GM21576 (cell line): ENCODE results near the gene ENG.
"Not testable (repeated sequence)": the region's sequence is repeated elsewhere in the genome, so short reads cannot be mapped to it uniquely, and the experiment has no call there.

Experiments
- ATAC-seq: cut with Tn5 transposase; IDR thresholded peaks from one replicate; pipeline ENCODE4 v1.9.1; 2021; ENCODE audit warnings: mild to moderate bottlenecking, moderate library complexity; ENCODE audit not compliant: unreplicated experiment

ENG gene

DNA sequence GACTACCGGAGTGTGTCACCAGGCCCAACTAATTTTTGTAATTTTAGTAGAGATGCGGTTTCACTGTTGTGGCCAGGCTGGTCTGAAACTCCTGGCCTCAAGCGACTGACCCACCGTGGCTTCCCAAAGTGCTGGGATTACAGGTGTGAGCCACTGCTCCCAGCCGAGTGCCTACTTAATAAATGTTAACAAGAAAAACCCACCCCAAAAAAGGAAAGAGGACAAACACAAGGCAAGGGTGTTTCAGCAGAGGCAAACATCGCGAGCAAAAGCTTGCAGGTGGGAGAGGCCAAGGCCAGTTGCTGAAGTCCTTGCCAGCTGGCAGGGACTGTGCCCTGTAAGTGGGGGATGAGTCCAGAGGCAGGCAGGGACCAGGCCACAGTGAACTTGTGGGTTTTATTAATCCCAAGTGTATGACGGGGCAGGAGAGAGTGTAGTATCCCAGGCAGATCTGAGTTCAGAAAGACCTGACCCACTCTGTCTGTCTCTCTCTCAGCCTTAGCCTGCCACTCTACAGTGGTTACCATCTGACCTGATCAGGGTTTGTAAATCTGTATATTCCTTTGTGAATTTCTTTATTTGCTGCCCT lies 58.1 kb downstream of the ENG start:
- ATAC-seq: no peak

DNA sequence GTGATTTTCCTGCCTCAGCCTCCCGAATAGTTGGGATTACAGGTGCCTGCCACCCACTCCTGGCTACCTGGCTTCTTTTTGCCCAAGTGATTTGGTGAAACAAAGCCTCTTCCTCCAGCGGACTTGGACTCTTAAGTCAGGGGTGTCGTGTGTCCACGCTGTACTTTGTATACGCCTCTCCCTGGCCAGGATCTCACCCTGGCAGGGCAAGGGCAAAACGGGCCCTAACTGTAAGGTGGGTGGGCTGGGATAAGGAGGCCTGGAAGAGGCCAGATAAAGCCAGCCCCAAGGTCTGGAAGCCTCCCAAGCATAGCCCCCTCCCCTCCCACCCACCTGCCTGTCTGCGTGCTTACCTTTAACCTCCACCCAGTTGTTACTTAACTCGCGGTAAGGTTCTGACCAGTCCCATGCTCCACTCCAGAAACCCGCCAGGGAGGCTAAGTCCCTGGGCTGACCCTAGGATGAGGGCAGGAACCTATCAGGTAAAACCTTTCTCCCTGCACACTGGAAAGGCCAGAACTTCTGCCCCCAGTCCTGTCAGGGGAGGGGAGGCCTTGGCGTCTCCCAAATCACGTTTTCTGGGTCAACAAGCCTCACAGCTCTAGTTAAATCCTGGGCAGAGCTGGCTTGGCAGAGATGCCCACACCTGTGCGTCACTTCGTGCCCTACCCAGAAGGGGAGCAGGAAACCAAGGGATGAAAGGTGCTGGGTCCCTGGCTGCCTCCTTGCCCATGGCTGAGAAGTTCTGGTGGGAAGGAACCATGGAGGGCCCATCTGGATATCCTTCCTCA lies 60.3 kb downstream of the ENG start:
- no peak for ATAC-seq

DNA sequence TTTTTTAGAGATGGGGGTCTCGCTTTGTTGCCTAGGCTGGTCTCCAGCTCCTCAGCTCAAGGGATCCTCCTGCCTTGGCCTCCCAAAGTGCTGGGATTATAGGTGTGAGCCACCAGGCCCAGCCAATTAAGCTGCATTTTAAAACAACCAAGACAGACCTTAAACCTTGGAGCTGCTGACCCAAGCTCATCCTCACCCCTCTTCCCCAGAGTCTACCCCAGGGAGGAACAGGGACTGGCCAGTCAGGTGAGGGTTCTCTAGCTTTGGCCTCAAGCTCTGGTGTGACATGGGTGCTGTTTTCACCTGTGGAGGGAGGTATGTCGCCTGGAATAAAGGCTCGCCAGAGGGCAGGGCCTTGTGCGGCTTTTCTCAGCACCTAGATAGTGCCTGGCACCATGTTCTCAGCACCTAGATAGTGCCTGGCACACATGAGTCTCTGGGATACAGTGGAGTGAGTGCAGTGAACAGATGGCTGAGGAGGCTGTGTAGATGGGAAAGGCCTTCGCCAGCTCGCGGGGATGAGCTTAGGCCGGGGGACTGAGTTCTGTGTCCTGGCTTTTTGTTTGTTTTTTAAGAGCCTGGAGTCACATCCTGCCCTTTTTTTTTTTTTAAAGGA lies 61.3 kb downstream of the ENG start:
- ATAC-seq: no peak

DNA sequence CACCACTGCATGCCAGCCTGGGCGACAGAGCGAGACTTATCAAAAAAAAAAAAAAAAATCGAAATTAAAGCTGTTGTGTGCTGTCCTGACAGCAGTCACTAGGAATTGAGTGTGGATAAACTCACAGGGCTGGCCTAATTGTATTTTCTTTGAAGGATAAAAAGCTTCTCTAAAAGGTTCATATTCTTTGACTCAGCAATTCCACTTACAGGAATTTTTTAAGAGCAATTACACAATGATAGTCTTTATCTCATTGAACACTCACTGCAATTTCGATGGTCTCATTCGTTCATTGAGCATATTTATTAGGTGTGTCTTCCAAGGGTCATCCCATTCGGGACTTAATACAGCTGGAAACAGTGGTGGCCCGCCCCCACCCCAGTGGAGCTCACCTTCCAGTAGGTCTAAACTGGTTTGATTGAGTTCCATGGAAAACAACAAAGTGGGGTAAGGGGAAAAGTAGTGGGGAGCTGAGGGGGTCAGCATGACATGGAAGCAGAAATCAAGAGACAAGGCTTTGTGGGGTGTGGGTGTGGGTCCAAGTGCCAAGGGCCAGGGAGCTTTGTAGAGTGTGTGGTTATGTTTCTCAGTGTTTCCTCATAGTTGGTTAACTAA lies 61.9 kb downstream of the ENG start:
- no peak for ATAC-seq

DNA sequence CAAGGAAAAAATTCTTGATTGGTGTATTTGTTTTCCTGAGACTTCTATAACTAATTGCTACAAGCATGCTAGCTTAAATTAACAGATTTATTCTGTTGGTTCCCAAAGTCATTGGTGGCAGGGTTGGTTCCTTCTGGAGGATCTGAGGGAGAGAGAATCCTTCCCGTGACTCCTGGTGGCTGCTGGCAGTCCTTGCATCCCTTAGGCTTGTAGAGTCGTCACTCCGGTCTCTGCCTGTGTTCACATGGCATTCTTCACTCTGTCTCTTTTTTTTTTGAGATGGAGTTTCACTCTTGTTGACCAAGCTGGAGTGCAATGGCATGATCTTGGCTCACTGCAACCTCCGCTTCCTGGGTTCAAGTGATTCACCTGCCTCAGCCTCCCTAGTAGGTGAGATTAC lies 63.4 kb downstream of the ENG start:
- no peak for ATAC-seq

DNA sequence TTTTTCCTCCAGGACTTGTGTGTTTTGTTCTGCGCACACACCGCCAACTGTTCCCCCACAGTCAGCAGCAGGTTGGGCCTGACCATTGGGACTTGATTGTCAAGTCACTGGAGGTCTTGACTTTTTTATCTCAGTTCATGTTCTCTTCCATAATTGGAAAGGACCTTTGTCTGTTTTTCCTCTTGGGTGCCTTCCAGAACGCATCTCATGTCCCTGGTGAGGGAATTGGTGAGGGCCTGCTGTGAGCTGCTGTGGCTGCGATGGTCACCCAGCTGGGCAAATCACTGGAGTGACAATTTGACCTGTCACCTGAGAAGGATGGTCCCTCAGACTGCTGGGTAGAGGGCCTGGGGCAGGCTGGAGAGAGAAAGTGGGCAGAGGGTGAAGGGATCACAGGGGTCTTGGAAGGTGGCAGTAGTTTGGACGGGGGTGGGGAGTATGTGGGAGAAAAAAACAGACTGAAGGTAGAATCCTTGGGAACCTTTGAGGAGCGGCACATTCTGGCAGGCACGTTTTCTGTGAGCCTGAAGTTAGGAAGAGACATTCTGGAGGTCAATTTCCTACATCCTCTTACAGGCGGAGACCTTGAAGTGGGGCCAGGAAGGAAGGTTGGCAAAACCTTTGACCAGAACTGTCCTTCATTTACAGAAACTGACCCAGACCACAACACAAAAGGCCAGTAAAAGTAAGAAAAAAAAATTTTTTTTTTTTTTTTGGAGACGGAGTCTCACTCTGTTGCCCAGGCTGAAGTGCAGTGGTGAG lies 64.2 kb downstream of the ENG start:
- ATAC-seq: no peak

DNA sequence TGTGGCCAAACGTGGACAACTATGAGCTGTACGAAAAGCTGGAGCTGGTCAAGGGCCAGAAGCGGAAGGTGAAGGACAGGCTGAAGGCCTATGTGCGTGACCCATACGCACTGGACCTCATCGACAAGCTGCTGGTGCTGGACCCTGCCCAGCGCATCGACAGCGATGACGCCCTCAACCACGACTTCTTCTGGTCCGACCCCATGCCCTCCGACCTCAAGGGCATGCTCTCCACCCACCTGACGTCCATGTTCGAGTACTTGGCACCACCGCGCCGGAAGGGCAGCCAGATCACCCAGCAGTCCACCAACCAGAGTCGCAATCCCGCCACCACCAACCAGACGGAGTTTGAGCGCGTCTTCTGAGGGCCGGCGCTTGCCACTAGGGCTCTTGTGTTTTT lies 65.3 kb downstream of the ENG start:
- no peak for ATAC-seq

DNA sequence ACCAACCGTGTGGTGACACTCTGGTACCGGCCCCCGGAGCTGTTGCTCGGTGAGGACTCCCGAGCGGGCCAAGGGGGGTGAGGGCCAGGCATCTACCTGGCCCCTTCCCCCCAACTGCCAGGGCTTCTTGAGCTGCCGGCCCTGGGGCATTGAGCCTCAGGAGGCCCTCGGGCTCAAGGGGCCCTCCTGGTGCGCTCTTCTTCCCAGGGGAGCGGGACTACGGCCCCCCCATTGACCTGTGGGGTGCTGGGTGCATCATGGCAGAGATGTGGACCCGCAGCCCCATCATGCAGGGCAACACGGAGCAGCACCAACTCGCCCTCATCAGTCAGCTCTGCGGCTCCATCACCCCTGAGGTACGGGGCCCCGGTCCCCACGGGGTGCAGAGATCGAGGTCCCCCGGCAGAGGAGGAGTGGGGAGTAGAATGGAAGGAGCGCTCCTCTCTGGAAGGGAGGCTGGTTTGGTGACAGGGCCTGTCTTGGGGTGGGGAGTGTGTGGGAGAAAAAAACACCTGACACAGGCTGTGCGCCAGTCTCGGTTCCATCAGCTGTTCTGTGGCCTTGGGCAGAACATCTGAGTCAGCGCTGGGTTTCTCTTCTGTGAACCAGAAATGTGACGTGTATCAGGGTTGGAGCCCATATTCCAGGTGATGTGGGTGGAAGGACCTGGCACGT lies 66.0 kb downstream of the ENG start:
- no peak for ATAC-seq

DNA sequence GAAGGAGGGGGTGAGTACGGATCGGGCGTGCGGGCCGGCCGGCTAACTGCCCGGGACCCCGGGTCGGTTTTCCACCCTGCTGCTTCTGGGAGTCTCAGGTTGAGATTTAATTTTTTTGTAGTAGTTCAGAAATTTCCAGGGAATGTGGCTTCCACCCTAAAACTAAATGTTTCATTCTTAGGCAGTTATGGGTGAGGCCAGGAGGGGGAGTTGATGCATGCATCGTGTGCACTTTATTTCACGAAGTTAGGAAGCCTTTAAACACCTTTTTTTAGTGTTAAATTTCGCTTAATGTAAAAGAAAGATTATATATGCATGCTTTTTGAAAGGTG lies 67.7 kb downstream of the ENG start:
- no peak for ATAC-seq

DNA sequence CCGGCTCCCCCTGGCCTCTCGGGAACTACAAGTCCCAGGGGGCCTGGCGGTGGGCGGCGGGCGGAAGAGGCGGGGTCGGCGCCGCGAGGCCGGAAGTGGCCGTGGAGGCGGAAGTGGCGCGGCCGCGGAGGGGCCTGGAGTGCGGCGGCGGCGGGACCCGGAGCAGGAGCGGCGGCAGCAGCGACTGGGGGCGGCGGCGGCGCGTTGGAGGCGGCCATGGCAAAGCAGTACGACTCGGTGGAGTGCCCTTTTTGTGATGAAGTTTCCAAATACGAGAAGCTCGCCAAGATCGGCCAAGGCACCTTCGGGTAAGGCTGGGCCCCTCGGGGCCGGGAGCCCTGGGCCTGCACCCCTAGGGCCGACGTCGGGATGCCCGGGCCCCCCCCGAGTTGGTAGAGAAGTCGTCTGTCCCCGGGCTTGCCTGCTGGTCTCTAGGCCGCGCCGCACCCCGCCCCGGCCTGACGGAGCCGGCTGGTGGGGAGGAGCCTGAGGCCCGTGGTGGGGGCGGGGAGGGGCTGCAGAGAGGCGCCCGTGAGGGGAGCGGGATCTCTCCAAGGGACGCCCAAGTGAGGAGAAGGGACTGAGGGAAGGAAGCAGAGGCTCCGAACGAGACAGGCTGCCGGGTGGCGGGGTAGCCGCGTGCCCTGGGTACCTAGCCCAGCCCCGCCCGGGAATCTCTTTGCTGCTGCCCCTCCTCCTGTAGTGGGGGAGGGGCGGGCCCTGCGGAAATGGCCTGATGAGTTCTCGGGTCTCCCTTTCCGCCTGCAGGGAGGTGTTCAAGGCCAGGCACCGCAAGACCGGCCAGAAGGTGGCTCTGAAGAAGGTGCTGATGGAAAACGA lies 68.3 kb downstream of the ENG start, which contains the start of gene CDK9:
Gene CDK9, plus strand, starts transcription at position 102 of the 840 bp plus-strand sequence. Its CDS starts 115 bp downstream, at position 217.
- ATAC-seq: peak; percentile 44

DNA sequence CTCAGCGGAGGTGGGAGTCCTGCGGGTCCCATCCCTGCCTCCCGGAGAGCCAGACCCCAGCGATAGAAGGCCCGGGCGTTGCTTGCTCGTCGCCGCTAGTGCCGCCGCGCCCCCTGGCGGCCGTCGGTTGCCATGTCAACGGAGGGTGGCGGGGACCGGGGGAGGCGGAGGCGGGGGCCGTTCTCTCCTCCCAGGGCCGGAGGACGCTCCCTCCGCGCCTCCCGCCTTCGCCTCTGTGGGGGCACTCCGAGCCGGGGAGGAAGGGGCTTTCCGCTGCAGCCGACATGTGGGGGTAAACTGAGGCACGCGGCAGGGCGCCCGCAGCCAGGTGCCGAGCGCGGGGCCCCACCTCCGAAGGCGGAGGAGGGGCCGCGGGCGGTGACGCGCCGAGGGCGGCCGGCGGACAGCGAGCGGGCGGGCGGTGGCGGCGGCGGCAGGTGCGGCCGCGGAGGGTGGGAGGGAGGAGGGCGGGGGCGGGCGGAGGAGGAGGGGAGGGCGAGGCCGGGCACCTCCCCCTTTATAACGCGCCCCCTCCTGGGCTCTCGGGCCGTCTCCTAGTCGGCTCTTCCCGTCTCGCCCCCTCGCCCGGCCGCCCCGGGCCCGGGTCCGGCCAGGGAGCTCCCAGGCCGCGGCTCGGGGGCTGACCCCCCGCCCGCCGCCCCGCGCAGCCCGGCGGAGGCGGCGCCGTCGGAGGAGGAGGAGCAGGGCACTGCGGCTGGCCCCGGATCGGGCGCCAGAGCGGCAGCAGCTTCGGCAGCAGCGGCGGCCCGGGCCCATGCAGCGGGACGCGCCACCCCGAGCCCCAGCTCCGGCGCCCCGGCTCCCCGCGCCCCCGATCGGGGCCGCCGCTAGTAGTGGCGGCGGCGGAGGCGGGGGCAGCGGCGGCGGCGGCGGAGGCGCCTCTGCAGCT lies 69.2 kb downstream of the ENG start:
- peak; percentile 40 for ATAC-seq

DNA sequence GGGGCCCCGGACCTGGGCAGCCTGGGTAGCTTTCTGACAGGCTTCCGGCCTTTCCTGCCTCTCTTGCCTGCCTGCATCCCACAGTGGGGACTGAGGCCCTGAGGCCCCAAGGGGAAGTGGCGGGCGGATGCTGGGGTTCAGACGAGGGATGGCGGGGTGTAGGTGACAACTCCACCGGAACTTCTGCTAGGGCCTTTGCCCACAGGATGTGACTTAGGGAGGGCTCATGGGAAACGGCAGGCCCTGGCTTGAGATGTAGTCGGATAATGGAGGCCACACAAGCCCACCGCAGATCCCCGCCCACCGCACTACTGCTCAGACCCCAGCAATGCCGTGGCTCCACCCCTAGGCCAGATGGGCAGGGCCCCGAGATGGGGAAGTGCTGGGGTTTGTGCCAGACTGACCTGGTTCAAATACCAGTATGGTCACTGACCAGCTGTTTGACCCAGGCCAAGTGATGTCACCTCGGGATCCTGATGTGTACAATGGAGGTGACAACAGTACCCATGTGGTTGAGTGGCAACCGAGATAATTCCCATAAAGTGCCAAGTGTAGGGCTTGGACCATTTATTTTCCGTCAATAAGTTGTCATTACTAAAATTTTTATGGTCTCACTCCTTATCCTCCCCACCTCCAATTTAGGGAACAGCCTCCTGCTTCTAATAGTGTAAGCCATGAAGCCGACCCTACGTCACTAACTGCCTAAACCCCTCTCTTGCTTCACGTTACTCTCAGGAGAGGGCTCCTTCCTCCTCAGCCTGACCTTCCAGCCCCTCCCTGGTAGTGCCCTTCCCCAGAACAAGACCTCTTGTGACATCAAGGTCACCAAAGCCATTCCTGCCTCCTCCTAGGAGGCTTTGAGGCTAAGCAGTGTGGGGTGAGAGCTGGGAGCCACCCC lies 71.1 kb downstream of the ENG start:
- no peak for ATAC-seq

DNA sequence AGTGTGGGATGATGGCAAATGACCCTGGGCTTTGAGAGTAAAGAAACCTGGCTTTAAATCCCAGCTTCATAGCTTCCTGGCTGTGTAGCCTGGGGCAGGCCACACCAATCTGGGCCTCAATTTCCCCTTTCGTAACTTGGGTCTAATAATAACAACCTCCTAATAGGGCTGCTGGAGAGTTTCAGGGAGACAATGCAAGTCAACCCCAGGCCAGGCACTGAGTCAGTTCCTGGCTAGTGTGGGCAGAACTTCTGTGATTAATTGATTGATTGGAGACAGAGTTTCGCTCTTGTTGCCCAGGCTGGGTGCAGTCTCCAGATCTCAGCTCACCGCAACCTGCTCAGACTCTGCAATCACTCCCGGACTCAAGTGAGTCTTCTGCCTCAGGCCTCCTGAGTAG lies 72.7 kb downstream of the ENG start:
- ATAC-seq: no peak

DNA sequence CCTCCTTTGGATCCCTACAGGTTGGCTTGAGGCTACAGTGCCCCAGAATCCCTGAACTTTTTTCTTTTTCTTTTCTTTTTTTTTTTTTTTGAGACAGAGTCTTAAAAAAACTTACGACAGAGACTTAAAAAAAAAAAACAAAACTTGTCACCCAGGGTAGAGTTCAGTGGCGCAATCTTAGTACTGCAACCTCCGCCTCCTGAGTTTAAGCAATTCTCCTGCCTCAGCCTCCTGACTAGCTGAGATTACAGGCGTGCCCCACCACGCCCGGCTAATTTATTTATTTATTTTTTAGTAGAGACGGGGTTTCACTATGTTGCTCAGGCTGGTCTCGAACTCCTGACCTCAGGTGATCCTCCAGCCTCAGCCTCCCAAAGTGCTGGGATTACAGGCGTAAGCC lies 73.5 kb downstream of the ENG start:
- not testable (repeated sequence) for ATAC-seq

DNA sequence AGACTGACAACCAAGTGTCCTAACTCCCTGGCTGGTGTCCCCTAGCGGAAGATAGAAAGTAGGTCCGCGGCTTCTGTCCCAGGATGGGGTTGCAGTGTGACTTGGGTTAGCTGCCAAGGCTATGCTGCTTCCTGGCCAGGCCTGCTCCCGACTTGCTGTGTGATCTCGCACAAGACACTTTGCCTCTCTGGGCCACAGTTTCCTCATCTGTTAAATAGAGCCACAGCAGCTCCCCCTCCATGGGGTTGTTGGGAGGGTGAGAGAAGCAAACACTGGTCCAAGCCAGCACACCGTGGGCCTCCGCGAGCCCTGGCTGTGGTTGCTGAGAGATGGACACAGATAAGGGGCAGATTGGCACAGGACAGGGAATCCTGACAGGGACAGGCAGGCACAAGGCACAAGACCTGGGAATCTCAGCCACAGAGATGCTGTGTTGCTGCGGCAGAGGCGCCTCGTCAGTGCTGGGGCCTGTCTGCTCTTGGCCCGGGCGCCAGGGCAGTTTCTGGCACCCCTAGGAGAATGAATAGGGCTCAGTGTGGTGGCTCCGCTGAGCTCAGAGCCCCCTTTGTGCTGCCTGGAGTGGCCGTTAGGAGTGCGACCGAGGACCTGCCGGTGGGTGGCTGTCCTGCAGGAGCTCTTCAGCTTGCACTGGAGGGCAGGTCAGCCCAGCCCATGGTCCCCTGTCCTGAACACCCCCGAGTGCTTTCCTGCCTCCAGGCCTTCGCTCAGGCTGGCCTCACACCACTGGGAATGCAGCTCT lies 74.2 kb downstream of the ENG start:
- no peak for ATAC-seq

DNA sequence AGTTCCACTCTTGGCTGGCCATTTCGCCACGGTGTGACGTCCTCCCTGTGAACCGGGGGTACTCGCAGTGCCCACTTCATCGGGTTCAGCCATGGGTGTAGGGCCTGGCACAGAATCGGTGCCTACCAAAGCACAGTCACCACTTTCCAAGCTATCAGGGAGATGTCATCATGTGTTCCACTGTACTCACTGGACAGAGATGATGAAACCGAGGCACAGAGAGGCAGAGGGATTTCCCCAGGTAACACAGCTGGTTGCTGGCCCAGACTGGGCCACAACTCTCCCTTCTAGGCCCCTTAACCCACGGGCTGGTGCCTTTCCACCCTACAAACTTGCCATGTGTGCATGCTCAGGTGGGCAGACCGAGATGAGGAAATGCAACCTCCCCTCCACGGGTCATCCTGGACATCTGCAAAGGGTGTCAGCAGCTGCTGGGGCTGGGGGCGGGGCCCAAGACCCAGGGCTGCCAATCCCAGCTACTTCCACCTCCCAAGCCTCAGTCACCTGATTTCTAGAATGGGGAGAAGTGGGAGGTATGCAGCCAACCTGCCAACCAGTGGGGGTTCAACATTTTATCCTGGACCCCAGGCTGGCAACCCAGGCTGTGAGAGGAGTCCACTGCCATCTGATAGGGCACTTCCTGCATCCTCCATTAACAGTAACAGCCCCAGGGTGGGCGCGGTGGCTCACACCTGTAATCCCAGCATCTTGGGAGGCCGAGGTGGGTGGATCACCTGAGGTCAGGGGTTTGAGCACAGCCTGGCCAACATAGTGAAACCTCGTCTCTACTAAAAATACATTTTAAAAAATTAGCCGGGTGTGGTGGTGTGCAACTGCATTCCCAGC lies 75.1 kb downstream of the ENG start:
- ATAC-seq: peak; percentile 42
